IPS-20b (cell line): ENCODE measurements around the gene BRINP3.
"Not testable (repeated sequence)": the region's sequence is repeated elsewhere in the genome, so short reads cannot be mapped to it uniquely, and the experiment has no call there.

Experiments used
- H3K27ac ChIP-seq: one replicate; pipeline ENCODE4 v1.5.1; 2013; ENCODE audit warnings: low read length
- H3K27me3 ChIP-seq: 2 replicates; pipeline ENCODE4 v1.6.1; 2013; ENCODE audit warnings: mild to moderate bottlenecking, low read length, inconsistent platforms; ENCODE audit not compliant: insufficient read depth
- H3K36me3 ChIP-seq: 2 replicates; pipeline ENCODE4 v1.6.1; 2013; ENCODE audit warnings: low read depth, mild to moderate bottlenecking, inconsistent platforms, low read length, moderate library complexity; ENCODE audit not compliant: insufficient read depth
- H3K4me1 ChIP-seq: 2 replicates; pipeline ENCODE4 v1.6.1; 2013; ENCODE audit warnings: mild to moderate bottlenecking, control low read depth, inconsistent platforms, low read length, moderate library complexity; ENCODE audit not compliant: insufficient read depth
- H3K4me3 ChIP-seq: 2 replicates; pipeline ENCODE4 v1.5.1; 2013; ENCODE audit warnings: mild to moderate bottlenecking, low read length, inconsistent platforms
- H3K9ac ChIP-seq: 2 replicates; pipeline ENCODE4 v1.6.1; 2013; ENCODE audit warnings: low read depth, mild to moderate bottlenecking, inconsistent platforms, low read length, moderate library complexity
- H3K9me3 ChIP-seq: 2 replicates; pipeline ENCODE4 v1.6.1; 2013; ENCODE audit warnings: mild to moderate bottlenecking, low read depth, low read length, inconsistent platforms; ENCODE audit not compliant: insufficient read depth

Gene BRINP3

DNA sequence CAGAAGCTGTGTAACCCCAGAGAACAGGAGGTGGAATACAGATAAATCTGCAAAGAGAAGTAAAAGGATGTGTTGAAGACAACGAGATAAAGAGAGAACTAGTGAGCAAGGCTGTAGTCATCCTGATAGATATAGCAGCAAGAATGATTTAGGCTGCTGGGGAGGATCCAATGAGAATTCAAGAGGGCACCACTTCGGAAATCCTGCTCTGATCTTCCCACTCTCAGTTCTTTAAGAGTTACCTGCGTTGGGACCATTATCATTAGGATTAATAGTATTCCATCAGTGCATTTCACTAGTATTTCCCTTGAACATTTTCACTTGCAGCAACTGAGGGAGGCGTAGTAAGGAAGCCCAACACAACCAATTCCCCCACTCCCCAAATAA, at the start of gene BRINP3:
Gene BRINP3, minus strand, starts transcription at position 103 of the 387 bp plus-strand sequence.
- H3K4me3 ChIP-seq = peak within 1 kb of the TSS; percentile 77
- H3K27me3 ChIP-seq = peaks cover 58% of the 10 kb centered on the region
- no peak within 1 kb of the TSS for H3K27ac ChIP-seq
- H3K9me3 ChIP-seq = no peaks in the 10 kb centered on the region
- no peaks in the 10 kb centered on the region for H3K36me3 ChIP-seq
- H3K9ac ChIP-seq = peak within 1 kb of the TSS; percentile 73; the same call in 1 of the 2 replicates
- H3K4me1 ChIP-seq = peaks cover 16% of the 10 kb centered on the region; the same call in 1 of the 2 replicates

DNA sequence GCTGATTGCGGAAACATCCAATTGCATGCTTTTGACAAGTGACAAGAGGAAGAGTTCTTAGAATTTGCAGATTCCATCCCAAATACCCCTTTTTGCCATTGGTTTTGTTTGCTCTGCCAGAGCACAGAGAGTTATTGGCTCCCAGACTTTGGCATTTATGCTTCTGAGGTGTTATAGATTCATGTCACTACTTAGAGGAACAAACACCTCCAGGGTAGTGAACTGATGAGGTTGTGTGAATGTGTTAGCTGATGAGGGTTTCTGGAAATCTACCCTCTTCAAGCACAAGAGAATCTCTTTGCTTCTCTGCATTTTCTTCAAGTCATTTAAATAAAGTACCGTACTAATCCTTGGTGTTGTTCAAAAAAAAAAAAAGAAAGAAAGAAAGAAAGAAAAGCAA, 33.9 kb upstream of the BRINP3 start:
- Histone ChIP-seq H3K4me3 (no peak overlapping the region), H3K9me3 (no peaks in the 10 kb centered on the region), H3K9ac (no peak overlapping the region), H3K27me3 (no peaks in the 10 kb centered on the region), H3K27ac (no peak overlapping the region), H3K4me1 (no peaks in the 10 kb centered on the region), H3K36me3 (no peaks in the 10 kb centered on the region)

DNA sequence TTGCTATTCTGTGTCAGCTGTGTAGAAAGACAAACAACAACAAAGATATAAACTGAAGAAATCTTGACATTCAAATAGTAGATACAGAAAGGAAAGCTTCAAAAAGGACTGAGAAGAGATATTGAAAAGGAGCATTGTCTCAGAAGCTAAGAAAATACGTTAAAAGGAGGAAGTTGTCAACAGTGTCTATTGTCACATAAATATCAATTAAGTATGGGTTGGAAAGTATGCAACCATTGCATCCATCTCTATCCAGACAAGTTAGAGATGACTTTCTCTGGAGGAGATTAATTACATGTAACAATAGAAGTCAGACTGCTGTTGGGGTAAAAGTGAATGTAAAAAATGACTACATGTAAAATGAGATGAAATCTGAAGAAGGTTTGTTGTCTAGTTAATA, 29.7 kb upstream of the BRINP3 start:
- H3K27ac ChIP-seq = no peak overlapping the region
- H3K9ac ChIP-seq = no peak overlapping the region
- no peaks in the 10 kb centered on the region for H3K27me3 ChIP-seq
- no peaks in the 10 kb centered on the region for H3K36me3 ChIP-seq
- no peak overlapping the region for H3K4me3 ChIP-seq
- H3K9me3 ChIP-seq = no peaks in the 10 kb centered on the region
- no peaks in the 10 kb centered on the region for H3K4me1 ChIP-seq

DNA sequence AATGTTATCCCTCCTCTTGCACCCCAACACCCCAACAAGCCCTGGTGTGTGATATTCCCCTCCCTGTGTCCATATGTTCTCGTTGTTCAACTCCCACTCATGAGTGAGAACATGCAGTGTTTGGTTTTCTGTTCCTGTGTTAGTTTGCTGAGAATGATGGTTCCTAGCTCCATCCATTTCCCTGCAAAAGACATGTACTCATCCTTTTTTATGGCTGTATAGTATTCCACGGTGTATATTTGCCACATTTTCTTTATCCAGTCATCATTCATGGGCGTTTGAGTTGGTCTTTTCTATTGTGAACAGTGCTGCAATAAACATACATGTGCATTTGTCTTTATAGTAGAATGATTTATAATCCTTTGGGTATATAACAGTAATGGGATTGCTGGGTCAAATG, 26.9 kb upstream of the BRINP3 start:
- H3K9me3 ChIP-seq, H3K4me1 ChIP-seq, H3K27ac ChIP-seq, H3K36me3 ChIP-seq, H3K9ac ChIP-seq, H3K4me3 ChIP-seq, H3K27me3 ChIP-seq: not testable (repeated sequence)

DNA sequence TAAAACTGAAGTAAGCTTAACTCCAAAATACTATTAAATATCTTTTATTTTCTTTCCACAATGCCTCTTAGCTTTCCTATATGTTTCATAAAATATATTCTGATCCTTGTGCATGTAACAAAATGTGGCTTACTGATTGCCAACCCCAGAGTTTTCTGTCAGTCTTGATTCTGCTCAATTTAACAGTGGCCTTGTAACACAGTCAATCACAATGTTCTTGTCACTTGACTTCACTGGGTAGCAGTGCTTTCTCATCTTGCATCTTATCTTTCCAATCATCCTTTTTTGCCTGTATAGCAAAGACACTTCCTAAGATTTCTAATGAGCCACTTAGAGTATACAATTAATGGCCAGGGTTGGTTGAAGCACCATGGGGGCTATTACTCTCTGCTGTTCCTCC, 19.9 kb upstream of the BRINP3 start:
- H3K4me3 ChIP-seq = no peak overlapping the region
- no peaks in the 10 kb centered on the region for H3K9me3 ChIP-seq

DNA sequence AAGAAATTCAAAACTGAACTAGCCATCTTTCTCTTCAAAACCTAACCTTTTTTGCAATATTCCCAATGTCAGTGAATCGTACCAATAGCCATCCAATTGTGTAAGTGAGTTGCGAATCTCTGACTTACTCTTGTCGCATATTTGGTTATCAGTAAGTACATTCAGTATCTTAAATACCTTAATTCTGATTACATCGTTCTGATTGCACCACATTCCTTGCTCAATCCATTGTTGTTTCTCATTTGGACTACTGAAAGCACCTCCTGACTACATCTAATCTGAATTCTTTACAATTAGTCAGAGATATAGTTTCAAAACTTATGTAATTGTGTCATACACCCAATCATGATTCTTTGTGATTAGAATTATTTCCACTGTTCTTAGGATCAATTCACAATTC, 16.8 kb upstream of the BRINP3 start:
- no peaks in the 10 kb centered on the region for H3K27me3 ChIP-seq
- H3K27ac ChIP-seq = no peak overlapping the region
- H3K4me1 ChIP-seq = no peaks in the 10 kb centered on the region
- no peaks in the 10 kb centered on the region for H3K36me3 ChIP-seq
- no peaks in the 10 kb centered on the region for H3K9me3 ChIP-seq
- no peak overlapping the region for H3K9ac ChIP-seq
- H3K4me3 ChIP-seq = no peak overlapping the region

More for the DNA sequence above, 19.9 kb upstream of the BRINP3 start:
- no peaks in the 10 kb centered on the region for H3K27me3 ChIP-seq
- no peak overlapping the region for H3K9ac ChIP-seq
- no peaks in the 10 kb centered on the region for H3K4me1 ChIP-seq
- no peak overlapping the region for H3K27ac ChIP-seq
- H3K36me3 ChIP-seq = no peaks in the 10 kb centered on the region

DNA sequence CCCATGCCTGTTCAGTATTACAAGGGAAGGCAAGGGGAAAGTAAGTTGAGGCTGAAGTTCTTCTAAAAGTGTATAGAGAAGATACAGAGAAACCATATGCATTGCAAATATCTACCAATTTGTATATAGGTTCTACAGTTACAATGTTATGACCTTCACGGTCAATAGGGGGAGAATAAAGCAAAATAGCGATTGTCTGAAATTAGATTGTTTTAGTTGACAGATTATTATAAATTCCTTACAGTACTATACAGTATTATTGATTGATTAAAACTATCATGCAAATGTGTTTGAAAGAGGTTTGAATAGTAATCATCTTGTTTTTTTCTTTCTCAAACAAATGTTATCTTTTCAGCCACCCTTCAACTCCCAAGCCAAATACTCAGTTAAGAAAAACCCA, 13.7 kb upstream of the BRINP3 start:
- Histone ChIP-seq H3K4me3 (no peak overlapping the region), H3K4me1 (no peaks in the 10 kb centered on the region), H3K27ac (no peak overlapping the region), H3K9me3 (no peaks in the 10 kb centered on the region), H3K27me3 (no peaks in the 10 kb centered on the region), H3K9ac (no peak overlapping the region), H3K36me3 (no peaks in the 10 kb centered on the region)

DNA sequence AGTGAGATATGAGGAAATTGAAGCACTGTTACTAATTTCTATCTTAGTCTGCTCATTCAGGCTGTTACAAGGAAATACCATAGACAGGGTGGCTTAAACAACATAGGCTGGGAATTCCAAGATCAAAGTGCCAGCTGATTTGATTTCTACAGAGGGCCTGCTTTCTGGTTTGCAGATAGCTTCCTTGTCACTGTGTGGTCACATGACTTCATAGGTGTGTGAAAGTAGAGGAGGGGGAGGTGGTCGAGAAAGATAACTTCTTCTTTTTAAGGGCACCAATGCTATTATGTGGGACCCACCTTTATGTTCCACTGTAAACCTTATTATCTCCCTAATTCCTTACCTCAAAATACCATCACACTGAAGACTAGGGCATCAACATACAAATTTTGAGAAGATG, 6.4 kb upstream of the BRINP3 start:
- Histone ChIP-seq H3K9me3 (no peaks in the 10 kb centered on the region), H3K27me3 (no peaks in the 10 kb centered on the region), H3K9ac (no peak overlapping the region), H3K4me3 (no peak overlapping the region), H3K27ac (no peak overlapping the region), H3K4me1 (peaks cover 10% of the 10 kb centered on the region; the same call in 1 of the 2 replicates), H3K36me3 (no peaks in the 10 kb centered on the region)

DNA sequence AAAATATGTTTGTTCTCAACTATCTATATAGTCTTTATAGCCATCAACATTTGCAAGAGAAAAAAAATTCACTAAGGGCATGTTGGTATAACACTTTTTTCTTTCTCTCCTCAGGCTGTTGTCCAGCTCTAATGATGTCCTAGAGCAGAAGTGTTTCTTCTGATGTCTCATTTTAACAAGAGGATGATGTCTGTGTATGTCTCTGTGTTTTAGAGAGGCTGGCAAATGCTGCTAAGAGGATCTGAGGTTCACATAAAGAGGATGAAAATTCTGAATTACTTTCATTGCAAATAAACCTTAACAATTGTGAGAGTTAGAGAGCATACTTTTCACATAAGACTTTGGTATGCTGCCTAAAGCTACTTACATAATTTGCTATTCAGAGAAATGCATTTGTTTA, 2.6 kb upstream of the BRINP3 start:
- no peak overlapping the region for H3K4me3 ChIP-seq
- no peaks in the 10 kb centered on the region for H3K36me3 ChIP-seq
- H3K9ac ChIP-seq = no peak overlapping the region
- peaks cover 13% of the 10 kb centered on the region; the same call in 1 of the 2 replicates for H3K4me1 ChIP-seq
- no peak overlapping the region for H3K27ac ChIP-seq
- peaks cover 34% of the 10 kb centered on the region for H3K27me3 ChIP-seq
- no peaks in the 10 kb centered on the region for H3K9me3 ChIP-seq

DNA sequence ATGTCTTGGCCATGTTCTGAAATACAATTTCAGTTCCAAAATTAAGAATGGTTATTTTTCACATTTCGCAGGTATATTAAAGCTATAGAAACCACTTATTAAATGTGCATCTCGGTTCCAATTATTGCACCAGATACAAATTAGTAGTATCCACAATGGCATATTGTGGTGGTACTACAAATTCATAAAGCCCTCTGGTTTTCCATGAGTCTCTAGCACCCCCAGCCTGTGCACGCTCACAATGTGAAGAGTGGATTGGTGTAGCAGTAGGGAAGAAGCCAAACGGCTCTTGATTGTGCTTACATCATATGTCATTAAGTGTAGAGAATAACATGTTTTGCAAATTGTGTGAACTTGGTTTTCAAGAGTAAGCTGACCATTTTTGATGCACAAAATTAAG, 1.9 kb upstream of the BRINP3 start:
- Histone ChIP-seq H3K9ac (peak overlapping the region; percentile 73; the same call in 1 of the 2 replicates), H3K4me3 (peak overlapping the region; percentile 77), H3K27me3 (peaks cover 41% of the 10 kb centered on the region), H3K4me1 (peaks cover 13% of the 10 kb centered on the region; the same call in 1 of the 2 replicates), H3K36me3 (no peaks in the 10 kb centered on the region), H3K9me3 (no peaks in the 10 kb centered on the region), H3K27ac (no peak overlapping the region)

DNA sequence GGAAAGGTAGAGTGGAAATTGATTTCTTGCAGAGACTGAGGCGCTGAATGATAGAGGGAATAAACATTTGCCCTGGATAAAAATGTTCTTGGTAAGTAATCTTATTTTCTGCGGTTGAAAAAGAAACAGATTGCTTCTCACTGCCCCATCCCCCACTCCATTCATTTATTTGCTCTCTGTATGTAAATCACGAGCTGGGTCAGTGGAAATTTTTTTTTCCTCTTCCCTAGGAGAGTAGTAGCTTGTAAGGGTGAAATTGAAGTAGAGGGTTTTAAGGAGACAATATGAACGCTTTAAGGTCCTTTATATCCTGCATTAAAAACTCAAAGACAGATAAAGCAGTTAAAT, 1.4 kb upstream of the BRINP3 start:
- H3K36me3 ChIP-seq = no peaks in the 10 kb centered on the region
- no peak overlapping the region for H3K27ac ChIP-seq
- no peaks in the 10 kb centered on the region for H3K9me3 ChIP-seq
- H3K27me3 ChIP-seq = peaks cover 46% of the 10 kb centered on the region
- peaks cover 16% of the 10 kb centered on the region; the same call in 1 of the 2 replicates for H3K4me1 ChIP-seq
- H3K4me3 ChIP-seq = peak overlapping the region; percentile 77
- peak overlapping the region; percentile 73; the same call in 1 of the 2 replicates for H3K9ac ChIP-seq

DNA sequence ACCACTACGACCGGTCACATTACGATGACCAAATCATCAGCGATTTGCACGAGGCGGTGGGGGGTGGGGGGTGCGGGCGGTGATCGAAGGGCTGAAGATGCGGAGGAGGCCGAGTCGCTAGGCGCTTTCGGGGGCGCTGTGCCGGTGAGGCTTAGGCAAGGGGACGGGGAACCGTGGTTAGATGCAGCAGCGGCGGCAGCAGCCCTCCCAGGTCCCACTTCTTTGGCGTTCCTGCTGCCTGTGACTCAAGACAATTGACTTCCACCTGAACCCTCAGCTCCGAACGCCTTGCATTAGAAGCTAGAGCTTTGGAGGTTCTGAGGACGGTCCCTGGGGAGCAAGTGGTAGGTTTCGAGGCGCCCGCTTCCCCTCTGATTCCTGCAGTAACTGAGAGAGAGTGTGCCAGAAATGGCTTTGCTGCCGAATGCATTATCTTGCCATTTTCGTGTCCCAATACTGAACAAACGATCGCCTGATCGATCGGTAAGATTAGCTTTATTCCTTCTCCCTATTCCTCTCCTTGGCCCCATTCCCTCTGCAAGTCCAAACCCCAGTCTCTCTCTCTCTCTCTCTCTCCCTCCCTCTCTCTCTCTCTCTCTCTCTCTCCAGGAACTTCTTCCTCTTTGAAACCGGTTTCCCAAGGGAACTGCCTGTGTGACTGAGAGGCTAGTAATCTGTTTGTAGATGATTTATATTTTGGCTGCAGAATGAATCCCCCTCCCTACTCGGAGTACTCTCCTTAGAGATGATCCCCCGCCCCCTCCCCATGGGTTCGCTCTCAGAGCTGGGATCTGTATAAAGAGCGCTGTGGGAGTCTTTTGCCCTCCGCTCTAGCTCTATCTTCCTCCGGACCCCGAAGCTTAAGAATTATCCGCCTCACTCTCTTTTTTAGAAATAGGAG, 735 bp upstream of the BRINP3 start:
- Histone ChIP-seq H3K9ac (peak overlapping the region; percentile 73; the same call in 1 of the 2 replicates), H3K9me3 (no peaks in the 10 kb centered on the region), H3K27me3 (peaks cover 52% of the 10 kb centered on the region), H3K27ac (no peak overlapping the region), H3K36me3 (no peaks in the 10 kb centered on the region), H3K4me1 (peaks cover 16% of the 10 kb centered on the region; the same call in 1 of the 2 replicates), H3K4me3 (peak overlapping the region; percentile 77)
